ENCODE data around the gene TM9SF2.

DNA sequence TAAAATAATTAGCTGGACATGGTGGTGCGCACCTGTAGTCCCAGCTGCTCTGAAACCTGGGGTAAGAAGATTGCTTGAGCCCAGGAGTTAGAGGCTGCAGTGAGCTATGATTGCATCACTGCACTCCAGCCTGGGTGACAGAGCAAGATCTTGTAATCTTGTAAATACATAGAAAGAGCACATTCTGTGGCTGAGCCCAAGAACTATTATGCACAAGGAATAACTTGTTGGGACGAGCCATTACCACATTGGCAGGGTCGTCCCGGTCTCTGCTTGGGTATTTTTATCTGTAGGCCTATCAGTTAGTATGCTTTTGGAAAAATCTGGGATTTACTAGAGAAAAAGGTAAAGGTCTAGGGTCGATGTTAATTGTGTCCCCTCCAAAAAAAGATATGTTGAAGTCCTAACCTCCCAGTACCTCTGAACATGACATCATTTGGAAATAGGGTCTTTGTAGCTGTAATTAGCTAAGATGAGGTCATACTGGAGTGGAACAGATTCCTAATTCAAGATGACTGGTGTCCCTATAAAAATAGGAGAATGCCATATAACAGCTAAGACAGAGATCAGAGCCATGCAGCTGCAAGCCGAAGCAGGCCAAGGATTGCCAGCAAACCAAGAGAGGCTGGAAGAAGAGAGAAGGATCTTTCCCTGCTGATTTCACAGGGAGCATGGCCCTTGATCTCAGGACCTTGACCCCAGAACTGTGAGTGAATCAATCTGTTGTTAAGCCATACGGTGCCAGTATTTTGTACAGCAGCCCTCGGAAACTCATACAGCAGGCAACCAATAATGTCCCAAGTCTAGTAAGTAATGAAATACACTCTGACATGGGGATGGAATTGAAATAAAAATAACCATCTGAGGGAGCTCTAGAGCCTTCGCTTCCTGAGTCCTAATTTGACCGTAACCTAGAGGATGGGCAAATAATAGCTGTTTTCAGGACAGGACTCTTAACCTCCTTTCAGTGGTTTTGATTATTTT, 77.0 kb downstream of the TM9SF2 start:
- TF ChIP-seq ZNF396 (CRISPR knock-in tag; IDR thresholded peaks at IDR 0.05; ENCODE audit: borderline replicate concordance): no peak
- peak; percentile 66 for TF ChIP-seq GABPB1 (CRISPR knock-in tag; IDR thresholded peaks at IDR 0.05)
- TF ChIP-seq, protein P1, sequence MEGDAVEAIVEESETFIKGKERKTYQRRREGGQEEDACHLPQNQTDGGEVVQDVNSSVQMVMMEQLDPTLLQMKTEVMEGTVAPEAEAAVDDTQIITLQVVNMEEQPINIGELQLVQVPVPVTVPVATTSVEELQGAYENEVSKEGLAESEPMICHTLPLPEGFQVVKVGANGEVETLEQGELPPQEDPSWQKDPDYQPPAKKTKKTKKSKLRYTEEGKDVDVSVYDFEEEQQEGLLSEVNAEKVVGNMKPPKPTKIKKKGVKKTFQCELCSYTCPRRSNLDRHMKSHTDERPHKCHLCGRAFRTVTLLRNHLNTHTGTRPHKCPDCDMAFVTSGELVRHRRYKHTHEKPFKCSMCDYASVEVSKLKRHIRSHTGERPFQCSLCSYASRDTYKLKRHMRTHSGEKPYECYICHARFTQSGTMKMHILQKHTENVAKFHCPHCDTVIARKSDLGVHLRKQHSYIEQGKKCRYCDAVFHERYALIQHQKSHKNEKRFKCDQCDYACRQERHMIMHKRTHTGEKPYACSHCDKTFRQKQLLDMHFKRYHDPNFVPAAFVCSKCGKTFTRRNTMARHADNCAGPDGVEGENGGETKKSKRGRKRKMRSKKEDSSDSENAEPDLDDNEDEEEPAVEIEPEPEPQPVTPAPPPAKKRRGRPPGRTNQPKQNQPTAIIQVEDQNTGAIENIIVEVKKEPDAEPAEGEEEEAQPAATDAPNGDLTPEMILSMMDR (IDR thresholded peaks at IDR 0.05): no peak
- TF ChIP-seq, protein P2, sequence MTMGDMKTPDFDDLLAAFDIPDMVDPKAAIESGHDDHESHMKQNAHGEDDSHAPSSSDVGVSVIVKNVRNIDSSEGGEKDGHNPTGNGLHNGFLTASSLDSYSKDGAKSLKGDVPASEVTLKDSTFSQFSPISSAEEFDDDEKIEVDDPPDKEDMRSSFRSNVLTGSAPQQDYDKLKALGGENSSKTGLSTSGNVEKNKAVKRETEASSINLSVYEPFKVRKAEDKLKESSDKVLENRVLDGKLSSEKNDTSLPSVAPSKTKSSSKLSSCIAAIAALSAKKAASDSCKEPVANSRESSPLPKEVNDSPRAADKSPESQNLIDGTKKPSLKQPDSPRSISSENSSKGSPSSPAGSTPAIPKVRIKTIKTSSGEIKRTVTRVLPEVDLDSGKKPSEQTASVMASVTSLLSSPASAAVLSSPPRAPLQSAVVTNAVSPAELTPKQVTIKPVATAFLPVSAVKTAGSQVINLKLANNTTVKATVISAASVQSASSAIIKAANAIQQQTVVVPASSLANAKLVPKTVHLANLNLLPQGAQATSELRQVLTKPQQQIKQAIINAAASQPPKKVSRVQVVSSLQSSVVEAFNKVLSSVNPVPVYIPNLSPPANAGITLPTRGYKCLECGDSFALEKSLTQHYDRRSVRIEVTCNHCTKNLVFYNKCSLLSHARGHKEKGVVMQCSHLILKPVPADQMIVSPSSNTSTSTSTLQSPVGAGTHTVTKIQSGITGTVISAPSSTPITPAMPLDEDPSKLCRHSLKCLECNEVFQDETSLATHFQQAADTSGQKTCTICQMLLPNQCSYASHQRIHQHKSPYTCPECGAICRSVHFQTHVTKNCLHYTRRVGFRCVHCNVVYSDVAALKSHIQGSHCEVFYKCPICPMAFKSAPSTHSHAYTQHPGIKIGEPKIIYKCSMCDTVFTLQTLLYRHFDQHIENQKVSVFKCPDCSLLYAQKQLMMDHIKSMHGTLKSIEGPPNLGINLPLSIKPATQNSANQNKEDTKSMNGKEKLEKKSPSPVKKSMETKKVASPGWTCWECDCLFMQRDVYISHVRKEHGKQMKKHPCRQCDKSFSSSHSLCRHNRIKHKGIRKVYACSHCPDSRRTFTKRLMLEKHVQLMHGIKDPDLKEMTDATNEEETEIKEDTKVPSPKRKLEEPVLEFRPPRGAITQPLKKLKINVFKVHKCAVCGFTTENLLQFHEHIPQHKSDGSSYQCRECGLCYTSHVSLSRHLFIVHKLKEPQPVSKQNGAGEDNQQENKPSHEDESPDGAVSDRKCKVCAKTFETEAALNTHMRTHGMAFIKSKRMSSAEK (CRISPR knock-in tag; IDR thresholded peaks at IDR 0.05; ENCODE audit: borderline replicate concordance): no peak
- TF ChIP-seq, protein P3, sequence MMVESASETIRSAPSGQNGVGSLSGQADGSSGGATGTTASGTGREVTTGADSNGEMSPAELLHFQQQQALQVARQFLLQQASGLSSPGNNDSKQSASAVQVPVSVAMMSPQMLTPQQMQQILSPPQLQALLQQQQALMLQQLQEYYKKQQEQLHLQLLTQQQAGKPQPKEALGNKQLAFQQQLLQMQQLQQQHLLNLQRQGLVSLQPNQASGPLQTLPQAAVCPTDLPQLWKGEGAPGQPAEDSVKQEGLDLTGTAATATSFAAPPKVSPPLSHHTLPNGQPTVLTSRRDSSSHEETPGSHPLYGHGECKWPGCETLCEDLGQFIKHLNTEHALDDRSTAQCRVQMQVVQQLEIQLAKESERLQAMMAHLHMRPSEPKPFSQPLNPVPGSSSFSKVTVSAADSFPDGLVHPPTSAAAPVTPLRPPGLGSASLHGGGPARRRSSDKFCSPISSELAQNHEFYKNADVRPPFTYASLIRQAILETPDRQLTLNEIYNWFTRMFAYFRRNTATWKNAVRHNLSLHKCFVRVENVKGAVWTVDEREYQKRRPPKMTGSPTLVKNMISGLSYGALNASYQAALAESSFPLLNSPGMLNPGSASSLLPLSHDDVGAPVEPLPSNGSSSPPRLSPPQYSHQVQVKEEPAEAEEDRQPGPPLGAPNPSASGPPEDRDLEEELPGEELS (CRISPR knock-in tag; IDR thresholded peaks at IDR 0.05): no peak
- TF ChIP-seq, protein P4, sequence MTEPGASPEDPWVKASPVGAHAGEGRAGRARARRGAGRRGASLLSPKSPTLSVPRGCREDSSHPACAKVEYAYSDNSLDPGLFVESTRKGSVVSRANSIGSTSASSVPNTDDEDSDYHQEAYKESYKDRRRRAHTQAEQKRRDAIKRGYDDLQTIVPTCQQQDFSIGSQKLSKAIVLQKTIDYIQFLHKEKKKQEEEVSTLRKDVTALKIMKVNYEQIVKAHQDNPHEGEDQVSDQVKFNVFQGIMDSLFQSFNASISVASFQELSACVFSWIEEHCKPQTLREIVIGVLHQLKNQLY (CRISPR knock-in tag; IDR thresholded peaks at IDR 0.05): no peak
- TF ChIP-seq, protein P5, sequence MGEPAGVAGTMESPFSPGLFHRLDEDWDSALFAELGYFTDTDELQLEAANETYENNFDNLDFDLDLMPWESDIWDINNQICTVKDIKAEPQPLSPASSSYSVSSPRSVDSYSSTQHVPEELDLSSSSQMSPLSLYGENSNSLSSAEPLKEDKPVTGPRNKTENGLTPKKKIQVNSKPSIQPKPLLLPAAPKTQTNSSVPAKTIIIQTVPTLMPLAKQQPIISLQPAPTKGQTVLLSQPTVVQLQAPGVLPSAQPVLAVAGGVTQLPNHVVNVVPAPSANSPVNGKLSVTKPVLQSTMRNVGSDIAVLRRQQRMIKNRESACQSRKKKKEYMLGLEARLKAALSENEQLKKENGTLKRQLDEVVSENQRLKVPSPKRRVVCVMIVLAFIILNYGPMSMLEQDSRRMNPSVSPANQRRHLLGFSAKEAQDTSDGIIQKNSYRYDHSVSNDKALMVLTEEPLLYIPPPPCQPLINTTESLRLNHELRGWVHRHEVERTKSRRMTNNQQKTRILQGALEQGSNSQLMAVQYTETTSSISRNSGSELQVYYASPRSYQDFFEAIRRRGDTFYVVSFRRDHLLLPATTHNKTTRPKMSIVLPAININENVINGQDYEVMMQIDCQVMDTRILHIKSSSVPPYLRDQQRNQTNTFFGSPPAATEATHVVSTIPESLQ (CRISPR knock-in tag; IDR thresholded peaks at IDR 0.05): no peak
- TF ChIP-seq ESRRA (CRISPR knock-in tag; IDR thresholded peaks at IDR 0.05; ENCODE audit: borderline replicate concordance): no peak
- TF ChIP-seq SP1 (CRISPR knock-in tag; conservative IDR thresholded peaks at IDR 0.05): no peak
- no peak for TF ChIP-seq TCF7 (CRISPR knock-in tag; IDR thresholded peaks at IDR 0.05; ENCODE audit: low read depth)

All from WTC11 (cell line).